Hematopoietic multipotent progenitor cell treated with erythropoietin and hydrocortisone succinate and interleukin-3 and kit ligand, for 6 days (in vitro differentiated cells): ENCODE measurements around the gene CFAP54.
A peak's percentile ranks its signal among the peaks of the same experiment; 100 is the strongest.
"Not testable (repeated sequence)": the region's sequence is repeated elsewhere in the genome, so short reads cannot be mapped to it uniquely, and the experiment has no call there.

ENCODE experiments used
- DNase-seq: peaks from one replicate; pipeline ENCODE4 v3.0.0-alpha.2; 2015

The CFAP54 gene

DNA sequence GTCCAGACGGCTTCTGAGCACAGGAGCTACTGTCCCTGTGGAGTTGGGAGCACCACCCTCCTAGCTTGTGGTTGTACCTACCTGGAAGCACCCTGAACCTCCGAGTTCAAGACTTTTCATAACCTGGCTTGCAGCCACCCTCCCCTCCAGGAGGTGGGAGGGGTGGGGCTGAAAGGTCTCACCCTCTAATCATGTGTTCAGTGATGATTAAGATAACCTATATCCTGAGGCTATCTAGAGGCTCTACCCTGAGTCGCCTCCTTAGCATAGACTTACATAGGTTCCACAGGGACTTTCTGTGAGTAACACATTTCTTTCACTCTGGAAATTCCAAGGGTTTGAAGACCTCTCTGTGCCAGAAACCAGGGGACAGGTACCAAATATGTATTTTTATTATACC lies 146.5 kb downstream of the CFAP54 start:
- no peak for DNase-seq

DNA sequence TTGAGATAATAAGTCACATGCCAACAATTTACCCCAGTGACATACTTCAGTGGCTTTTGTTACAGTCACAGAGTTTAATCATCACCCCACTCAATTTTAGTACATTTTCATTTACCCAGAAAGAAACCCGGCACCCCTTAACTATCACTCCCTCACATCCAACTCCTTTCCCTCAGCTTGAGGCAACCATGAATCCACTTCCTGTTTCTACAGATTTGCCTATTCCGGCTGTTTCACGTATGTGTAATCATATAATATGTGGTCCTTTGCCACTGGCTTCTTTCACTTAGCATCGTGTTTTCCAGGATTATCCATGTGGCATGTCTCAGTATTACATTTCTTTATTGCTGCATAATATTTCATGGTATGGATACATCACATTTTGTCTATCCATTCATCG lies 147.5 kb downstream of the CFAP54 start:
- no peak for DNase-seq

DNA sequence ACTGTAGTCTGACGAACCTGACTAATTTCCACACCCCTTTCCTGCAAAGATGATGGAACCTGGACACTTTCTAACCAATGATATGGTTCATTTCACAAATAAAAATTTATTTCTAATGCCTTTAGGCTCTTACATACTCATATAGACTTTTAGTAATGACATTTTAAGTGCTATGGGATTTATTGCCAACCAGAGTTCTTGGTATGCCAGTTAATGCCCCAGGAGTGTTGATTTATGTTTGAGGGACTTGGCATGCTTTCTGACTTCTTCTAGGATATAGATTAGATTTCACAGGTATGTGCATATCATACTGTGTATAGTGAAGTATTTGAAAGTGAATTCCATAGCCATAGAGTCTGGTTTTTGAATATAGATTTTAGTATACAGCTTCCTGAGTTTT lies 159.5 kb downstream of the CFAP54 start:
- DNase-seq: no peak

DNA sequence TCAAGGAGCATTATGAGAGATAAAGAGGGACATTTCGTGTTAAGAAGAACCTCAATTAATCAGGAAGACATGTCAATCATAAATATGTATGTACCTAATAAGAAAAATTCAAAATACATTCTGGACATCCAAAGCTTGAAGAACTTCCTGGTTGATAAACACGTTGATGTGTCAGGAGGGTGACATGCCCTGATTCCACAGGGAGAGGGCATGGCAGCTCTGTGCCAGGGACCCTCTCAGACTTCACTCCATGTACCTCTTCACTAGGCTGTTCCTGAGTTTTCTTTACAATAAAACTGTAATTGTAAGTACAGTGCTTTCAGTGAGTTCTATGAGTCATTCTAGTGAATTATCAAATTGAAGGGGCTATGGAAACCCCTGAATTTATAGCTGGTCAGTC lies 163.5 kb downstream of the CFAP54 start:
- DNase-seq: no peak

DNA sequence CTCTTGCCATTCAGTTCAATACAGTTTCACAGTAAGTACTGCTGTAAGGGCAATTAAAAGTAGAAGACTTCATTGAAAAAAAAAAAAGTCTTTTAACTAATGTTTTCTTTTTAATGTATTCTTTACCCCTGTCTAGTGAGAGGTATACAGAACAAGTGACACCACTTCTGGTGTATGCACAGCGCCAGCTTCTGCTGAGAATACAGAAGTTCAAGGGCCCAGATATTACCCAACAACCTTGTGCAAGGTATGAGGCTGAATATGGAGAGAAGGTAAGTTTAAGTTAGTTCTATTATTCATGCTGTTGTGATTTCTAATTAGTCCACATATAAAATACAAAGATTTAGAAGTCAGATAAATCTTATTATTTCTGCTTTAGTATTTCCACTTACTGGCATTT lies 168.7 kb downstream of the CFAP54 start:
- DNase-seq: peak; percentile 7

DNA sequence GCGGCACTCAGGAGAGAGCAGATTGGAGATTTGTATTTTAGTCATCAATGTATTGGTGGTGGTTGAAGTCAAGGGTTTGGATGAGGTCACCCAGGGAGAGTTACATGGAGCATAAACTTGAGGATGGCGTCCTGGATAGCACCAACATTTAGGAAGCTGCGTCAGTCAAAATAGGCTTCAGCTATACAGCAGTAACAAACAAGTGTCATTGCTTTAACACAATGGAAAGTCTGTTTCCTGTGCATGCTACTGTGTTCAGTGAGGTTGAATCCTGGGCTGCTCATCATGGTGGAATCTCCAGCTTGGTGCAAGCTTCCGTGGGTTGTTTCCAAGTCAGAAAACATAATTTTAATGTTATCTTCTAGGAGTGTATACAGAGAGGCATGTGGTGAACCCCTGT lies 180.4 kb downstream of the CFAP54 start:
- no peak for DNase-seq

DNA sequence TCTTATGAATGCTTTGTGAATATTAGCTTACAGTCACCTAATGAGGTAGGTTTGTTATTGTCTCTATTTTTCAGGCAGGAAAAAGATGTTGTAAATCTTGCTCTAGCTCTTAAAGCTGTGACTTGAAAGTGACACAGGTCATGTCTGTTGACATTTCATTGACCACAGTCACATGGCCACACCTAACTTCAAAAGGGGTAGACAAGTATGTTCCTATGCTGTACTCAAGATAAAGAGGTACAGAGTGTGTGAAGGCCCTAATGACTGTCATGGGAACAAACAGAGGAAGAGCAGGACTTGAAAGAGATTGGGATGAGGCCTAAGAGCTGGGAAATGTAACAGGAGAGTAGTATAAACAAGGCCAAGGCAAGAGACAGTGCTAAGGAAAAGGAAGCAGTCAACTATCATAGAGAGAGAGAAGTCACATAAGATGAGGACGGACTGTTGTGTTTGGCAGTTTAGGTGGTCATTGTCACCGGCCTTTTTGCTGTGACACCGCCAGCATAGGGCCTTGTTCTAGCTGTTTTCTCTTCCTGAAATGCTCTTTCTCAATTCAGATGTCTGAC lies 181.0 kb downstream of the CFAP54 start:
- DNase-seq: no peak

DNA sequence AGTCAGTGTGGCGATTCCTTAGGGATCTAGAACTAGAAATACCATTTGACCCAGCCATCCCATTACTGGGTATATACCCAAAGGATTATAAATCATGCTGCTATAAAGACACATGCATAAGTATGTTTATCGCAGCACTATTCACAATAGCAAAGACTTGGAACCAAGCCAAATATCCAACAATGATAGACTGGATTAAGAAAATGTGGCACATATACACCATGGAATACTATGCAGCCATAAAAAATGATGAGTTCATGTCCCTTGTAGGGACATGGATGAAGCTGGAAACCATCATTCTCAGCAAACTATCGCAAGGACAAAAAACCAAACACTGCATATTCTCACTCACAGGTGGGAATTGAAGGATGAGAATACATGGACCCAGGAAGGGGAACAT lies 186.1 kb downstream of the CFAP54 start:
- DNase-seq: not testable (repeated sequence)

DNA sequence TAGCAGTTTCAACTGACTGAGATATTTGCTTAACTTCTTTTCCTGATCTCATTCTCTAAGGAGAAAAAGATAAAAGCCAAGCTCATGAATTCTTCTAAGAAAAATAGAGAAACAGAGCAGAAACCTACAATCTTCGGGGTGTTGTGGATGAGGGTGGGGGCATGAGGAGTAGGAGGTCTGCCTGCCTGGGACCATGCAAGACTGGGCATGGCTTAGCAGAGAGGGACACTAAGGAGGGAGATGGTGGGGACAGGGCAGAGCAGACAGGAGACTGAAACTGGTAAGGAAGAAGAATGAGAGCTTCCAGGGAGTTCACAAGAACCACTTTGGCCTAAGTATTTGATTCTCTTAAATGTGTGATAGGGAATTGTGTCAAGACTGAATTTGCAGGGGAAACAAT lies 188.0 kb downstream of the CFAP54 start:
- no peak for DNase-seq

DNA sequence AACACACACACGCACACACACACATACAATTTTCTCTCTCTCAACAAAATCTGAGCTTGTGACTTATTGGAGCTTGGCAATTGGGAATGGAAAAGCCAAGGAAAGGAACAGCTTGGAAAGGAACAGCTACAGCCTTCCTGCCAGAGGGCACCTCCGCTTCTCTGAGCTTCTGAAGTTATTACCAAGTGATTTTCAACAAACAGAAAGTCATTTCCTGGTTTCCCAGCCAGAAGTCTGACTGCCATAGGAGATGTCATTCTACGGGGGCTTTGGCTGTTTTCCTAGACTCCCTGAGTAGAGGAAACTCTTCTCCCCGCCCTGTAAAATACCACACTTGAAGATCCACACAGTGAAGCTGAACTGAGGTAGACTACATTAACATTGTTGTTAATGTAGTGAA lies 198.3 kb downstream of the CFAP54 start:
- DNase-seq: no peak

DNA sequence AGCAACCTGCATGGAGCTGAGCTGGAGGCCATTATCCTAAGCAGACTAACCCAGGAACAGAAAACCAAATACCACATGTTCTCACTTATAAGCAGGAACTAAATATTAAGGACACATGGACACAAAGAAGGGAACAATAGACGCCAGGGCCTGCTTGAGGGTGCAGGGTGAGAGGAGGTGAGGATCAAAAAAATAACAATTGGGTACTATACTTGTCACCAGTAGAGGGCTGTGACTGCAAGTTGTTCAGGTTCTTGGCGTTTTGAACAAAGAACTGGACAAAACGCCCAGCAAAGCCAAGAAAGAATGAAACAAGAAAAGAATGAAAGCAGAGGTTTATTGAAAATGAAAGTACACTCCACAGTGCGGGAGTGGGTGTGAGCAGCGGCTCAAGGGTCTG lies 209.1 kb downstream of the CFAP54 start:
- DNase-seq: no peak

DNA sequence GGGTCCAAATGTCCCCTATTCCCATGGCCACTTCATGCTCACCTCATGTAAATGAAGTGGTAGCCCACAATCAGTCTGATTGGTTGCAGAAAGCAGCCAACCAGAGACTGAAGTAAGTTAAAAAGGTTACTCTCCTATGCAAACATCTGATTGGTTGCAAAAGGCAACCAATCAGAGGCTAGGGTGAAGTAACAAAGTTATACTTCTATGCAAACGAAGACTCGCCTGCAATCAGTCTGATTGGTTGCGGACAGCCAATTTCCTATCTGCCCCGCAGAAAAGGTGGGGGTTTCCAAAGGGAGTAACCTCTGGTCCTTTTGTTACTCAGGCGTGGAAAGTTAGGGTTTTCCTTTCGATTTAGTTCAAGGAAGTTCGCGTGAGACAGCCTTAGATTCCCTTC lies 209.6 kb downstream of the CFAP54 start:
- no peak for DNase-seq

DNA sequence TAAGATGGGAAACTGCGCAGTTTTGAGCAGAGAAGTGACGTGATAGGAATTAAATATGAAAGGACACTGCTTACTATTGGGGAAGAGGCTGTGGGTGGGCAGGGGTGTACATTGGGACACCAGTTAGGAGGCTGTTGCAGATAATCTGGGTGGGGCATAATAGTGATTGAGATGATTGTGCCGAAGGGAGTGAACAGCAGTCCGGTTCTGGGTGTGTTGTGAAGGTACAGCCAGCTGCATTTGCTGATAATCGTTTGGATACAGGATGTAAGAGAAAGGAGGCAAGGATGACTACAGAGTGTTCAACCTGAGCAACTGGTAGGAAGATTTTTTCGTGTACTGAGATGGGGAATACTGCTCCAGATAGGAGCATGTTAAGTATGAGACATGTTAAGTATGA lies 212.5 kb downstream of the CFAP54 start:
- DNase-seq: peak; percentile 60

DNA sequence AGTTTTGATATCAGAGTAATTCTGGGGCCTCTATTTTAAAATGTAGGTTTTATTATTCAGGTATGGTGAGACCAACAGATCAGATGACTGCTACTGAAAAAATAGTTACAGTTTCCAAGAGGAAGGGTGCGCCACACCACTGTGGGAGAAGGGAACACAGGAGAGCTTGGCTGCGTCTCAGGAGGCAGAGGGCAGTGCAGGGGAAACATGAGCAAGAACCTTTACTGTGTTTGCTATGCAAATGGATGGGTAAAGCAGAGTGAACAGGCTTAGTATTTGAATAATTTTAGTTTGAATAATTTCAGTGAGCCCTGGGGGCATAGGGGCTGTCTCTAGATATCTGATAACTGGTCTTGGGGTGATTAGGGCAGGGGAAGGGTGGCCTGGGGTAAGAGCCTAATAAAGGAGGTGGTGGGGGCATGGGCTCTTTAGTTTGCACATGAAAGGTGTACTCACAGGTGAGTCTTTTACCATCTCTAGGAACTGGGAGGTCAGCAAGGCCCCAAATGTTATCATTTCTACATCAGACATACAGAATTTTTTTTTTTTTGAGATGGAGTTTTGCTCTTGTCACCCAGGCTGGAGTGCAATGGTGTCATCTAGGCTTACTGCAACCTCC lies 220.9 kb downstream of the CFAP54 start:
- DNase-seq: no peak

DNA sequence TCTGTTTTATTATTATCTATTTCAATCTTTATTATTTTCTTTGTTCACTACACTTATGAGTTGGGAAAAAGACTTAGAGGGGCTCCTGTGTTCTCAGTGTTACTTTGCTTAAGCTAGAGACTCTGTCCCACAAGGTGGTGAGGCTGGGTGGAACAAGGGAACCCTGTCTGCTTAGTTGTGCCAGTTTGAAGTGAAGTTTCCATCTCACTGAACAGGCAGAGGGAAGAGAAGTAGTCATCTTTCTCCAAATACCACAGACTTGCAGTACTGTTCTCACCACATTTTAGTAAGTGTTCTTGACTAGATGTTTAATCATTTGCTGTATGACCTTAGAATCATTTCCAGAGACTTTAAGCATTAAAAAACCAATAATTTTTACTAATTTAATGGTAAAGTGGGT lies 222.0 kb downstream of the CFAP54 start:
- no peak for DNase-seq

DNA sequence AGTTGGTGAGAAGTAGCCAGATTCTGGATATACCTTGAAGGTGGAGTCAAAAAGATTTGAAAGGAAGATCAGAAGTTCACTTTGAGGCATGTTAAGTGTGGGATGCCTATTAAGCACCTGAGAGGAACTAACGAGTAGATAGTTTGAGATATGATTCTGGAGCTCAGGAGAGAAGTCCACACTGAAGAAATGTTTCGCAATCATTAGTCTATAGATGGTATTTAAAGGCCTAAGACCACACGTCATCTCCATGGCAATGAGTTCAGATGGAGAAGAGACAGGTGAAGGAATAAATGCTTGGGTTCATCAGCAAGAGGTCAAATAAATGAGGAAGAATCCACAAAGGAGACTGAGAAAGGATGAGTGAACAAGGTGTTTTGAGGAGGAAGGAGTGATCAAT lies 224.8 kb downstream of the CFAP54 start:
- DNase-seq: no peak

DNA sequence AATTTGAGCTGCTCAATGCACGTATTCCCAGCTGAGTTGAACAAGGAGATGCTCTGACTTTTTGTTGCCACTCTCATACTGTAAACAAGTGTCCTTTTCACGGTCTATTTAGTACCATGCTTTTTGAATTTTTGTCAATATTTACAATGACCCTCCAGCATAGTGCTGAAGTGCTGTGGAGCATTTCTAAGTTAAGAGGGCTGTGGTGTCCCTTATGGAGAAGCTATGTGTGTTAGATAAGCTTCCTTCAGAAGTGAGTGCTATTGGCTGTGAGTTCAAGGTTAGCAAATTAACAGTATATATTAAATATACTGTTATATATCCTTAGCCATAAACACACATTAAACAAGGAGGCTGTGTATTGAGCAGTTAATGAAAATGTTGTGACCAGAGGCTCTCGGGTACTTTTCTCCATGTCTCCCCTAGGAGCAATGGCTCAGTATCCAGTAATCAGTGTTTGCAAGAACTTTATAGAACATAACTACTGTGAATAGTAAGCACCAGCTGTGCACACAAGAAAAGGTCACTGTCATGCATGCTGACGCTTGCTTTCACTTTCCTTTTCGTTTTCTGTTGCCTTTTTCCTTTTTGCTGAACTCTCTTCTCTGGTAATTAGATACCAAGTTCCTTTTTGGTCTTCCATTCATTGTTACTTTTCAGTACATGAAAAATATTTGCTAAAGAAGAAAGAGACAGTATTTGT lies 230.4 kb downstream of the CFAP54 start:
- DNase-seq: peak; percentile 41

DNA sequence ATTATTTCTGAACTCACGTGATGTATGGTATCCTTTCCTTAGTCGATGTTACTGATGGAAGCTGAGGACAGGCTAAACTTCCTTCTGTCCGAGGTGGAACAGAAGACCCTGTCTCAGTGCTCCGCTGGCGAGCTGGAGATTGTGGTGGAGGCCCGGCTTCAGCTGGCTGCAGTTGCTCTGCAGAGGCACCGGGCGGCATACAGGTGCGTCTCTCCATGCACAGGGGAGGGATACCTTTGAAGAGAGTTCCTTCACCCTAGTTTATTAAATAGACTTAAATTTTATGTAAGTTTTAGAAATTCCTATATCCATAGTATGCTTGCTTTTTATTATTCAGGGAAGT lies 231.0 kb downstream of the CFAP54 start:
- DNase-seq: peak; percentile 16

DNA sequence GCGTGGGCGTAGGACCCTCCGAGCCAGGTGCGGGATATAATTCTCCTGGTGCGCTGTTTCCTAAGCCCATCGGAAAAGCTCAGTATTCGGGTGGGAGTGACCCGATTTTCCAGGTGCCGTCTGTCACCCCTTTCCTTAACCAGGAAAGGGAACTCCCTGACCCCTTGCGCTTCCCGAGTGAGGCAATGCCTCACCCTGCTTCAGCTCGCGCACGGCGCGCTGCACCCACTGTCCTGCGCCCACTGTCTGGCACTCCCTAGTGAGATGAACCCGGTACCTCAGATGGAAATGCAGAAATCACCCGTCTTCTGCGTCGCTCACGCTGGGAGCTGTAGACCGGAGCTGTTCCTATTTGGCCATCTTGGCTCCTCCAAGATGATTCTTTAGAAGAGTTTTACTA lies 240.1 kb downstream of the CFAP54 start:
- not testable (repeated sequence) for DNase-seq

DNA sequence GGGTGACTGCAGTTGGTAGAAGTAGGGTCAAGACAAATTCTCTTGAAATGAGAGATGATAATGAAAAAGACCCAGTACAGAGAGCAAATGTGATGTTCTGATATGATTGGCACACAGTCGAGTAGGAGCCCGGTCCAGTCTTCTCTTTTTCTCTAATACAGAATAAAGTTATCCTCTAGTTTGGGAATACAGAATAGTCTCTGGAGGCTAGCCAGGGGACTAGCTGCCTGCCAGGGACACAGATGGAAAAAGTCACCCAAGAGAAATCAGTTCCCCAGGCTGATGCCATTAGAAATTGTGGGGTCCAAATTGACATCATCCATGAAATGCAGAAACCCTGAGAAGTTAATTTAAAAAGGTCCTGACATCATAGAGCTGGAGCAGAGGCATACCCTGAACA lies 240.5 kb downstream of the CFAP54 start:
- no peak for DNase-seq

DNA sequence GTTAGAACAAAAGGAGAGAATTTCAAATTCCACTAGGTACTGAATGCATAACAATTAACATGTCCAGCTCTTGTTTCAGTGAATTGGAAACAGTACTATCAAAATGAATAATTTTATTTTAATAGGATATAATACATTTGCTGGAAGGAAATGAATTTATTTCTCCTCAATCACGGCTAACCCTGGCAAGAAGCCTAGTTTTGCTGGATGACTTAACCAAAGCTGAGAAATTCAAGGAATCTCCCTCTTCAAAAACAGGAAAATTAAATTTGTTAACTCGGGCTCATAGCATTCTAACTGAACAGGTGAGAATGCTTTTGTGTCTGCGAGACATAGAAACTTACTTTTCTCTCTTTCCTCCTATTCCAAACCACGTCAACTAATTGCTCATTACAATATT lies 254.2 kb downstream of the CFAP54 start:
- no peak for DNase-seq

DNA sequence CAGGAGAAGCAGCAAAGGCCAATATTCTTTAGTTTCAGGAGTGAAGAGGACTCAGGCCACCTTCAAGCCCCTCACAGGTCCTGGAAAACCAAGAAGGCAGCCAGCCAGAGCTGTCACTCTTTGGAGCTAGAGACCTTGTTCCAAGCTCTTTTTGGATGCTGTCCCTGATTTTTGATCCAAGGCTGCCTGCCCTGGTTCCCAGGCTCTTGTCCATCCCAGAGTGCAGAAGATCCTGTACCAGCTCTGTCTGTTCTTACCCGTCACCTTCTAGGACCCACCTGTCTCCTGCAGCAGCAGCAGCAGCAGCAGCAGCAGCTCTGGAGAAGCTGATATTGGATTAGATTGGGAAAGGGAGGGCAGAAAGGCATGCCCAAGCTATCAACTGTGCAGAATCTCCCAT lies 260.6 kb downstream of the CFAP54 start:
- DNase-seq: no peak

DNA sequence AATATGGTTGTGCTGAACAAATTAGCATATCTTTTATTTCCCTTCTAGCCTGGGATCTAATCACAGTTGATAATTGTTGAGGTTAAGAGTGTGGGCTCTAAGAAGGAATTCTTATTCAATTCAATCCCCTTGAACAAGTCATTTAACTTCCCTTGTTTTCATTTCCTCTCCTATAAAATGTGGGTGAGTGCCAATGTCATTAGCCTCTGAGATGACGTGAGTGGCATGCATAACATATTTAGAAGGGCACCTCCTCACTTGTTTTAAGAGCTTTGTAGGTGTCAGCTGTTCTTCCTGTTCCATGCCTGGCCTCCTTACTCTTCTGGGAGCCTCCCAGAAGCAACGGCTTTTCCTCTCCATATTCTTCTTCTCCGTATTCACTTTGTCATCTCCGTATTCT lies 262.2 kb downstream of the CFAP54 start:
- DNase-seq: no peak

DNA sequence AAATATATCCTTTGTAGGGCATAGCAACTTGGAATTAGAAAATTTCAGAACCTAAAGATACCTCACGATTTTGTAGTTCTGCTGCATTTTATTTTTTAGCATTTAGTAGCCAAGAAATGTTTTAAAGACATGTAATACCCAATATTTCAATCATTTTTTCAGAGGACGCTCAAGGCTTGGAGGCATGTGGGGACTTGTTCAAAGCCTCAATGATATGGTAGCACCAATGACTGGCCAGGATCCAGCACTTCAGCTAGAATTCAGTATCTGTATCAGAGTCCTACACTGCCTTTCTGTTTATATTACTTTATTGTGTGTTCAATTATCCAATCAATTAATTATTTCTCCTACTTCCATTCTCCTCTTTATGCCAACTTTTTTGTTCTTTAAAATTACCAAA lies 262.8 kb downstream of the CFAP54 start:
- DNase-seq: no peak

DNA sequence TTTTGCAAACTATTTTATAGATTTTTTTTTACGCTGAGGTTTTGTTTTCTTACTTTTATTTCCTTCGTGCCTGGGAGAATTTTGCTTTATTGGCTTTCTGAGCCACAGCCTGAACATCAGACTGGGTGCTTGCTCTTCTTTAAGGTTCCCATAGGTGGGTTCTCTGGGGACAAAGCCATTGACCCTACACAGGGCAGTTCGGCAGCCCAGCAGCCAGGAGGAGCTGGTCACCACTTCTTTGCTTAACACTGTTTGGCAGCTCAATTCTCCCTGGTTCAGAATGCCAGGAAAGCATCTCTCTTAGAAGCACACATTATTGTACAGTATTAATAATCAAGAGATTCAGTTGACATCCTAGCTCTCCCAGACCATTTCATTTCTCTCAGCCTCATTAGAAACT lies 276.9 kb downstream of the CFAP54 start:
- no peak for DNase-seq
